Fibroblast of pulmonary artery (primary cell): ENCODE data around the gene TRPV6.

ENCODE experiments used
- DNase-seq: peaks from one replicate; pipeline ENCODE4 v3.0.0-alpha.2; 2010; ENCODE audit warnings: low read depth
- H3K4me3 ChIP-seq: replicated peaks from 2 replicates; pipeline ENCODE4 v1.5.1; 2011; ENCODE audit warnings: low read depth, mild to moderate bottlenecking, control low read depth, low read length, moderate library complexity
- CTCF ChIP-seq: IDR thresholded peaks from 2 replicates; pipeline ENCODE4 v1.5.1; 2011; ENCODE audit warnings: mild to moderate bottlenecking, control low read depth, low read length, inconsistent platforms; ENCODE audit errors: missing control alignments

TRPV6 gene

DNA sequence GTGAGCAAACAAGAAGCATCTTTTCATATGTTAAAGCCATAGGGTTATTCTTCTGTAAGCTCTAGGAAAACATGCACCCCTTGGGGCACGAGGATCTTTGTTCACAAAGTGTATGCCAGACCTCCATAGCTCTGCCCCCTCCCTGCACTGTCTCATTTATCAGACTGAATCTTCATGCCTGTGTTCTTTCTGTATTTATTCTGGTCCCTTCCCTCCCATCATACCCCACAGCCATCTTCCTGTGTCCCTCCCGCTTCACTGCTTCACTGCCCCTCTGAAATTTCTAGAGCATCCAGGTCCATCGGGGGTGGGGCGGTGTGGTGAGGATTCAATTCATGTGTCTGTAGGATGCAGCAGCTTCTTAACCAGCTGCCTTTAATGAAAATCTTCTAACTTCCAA is 23.2 kb downstream of the TRPV6 start:
- no peak for DNase-seq
- TF ChIP-seq CTCF = no peak
- no peak overlapping the region for H3K4me3 ChIP-seq

DNA sequence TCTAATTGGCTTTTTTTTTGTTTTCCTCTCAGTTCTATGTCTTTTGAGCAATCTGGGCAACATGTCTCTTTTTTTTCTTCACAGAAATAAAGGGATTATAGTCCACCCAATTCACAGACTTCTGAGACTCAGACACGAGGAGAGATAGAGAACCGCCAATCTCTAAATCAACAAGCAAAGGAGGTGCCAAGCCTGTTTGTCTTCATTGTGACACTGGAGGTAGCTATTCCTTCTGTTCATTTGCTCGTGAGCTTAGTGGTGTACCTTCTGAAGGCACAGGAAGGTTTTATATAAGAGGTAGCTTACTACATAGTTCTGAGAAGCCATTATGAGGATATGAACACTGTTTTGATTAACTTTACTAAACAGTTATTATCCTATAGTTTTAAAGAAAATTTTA is 24.6 kb downstream of the TRPV6 start:
- no peak overlapping the region for H3K4me3 ChIP-seq
- no peak for TF ChIP-seq CTCF
- DNase-seq = no peak

DNA sequence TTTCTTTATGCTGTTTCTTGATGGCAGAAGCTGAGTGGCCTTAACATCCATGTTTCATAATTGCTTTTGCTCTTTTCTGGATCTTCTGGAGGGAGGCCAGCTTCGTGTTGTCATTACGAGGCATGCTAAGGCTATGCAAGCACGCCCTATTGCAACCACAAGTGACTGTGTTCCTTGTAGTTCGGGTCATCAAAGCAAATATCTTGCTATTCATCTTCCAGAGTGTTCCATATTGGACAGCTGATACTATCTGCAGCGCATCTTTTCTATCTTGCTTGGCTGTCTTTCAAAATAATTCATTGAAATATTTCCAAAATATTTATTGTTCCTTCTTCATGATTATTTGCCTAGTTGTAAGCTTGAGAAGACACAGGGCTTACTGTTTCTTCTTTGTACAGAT is 25.7 kb downstream of the TRPV6 start:
- DNase-seq = peak; percentile 66
- TF ChIP-seq CTCF = no peak
- H3K4me3 ChIP-seq = no peak overlapping the region

GRCh38 chr7:142859411-142859810 is 26.1 kb downstream of the TRPV6 start:
- no peak for DNase-seq
- TF ChIP-seq CTCF = no peak
- H3K4me3 ChIP-seq = no peak overlapping the region

DNA sequence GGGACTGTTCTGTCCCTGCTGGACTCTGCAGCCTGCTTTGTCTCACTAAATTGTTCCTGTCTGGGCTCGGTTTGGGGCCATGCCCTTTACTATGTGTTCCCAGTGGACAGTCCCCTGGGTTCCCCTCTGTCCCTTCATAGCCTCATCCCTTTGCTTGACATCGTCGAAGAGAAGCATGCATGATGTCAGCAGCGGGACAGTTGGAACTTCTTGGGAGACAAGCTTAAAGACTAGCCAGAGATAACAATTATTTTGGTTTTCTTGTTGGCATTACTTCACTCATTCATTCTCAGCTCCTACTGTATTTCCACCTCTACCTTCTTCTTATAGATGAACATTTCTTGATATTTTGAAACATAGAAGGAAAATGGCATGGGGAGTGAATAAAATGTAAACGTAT is 27.9 kb downstream of the TRPV6 start:
- no peak for TF ChIP-seq CTCF
- no peak for DNase-seq
- no peak overlapping the region for H3K4me3 ChIP-seq

GRCh38 chr7:142856565-142857245 is 28.8 kb downstream of the TRPV6 start:
- no peak overlapping the region for H3K4me3 ChIP-seq
- no peak for DNase-seq
- no peak for TF ChIP-seq CTCF
